Sigmoid colon (tissue), 7 donors: ENCODE measurements around the gene NEURL1B. TPM values are rescaled to one million over a fixed set of nuclear protein-coding genes. Genes with fewer than 3 reads are reported as not detected.
"Not testable (repeated sequence)": the region's sequence is repeated elsewhere in the genome, so short reads cannot be mapped to it uniquely, and the experiment has no call there.

Experiments
- DNase-seq: peaks from one replicate; pipeline ENCODE4 v3.0.0-alpha.2; 2019
- H3K27ac ChIP-seq, 4 donors: fragments of 200-600 bp; sonication (generic); one replicate each; pipeline ENCODE4 v1.5.1; 2016 to 2019; ENCODE audit warnings: mild to moderate bottlenecking in 1 of 4
- H3K27me3 ChIP-seq, 3 donors: fragments of 200-600 bp; sonication (generic); one replicate each; pipeline ENCODE4 v1.5.1; 2019; ENCODE audit warnings: mild to moderate bottlenecking in 1 of 3
- H3K36me3 ChIP-seq, 4 donors: fragments of 200-600 bp; sonication (generic); one replicate each; pipeline ENCODE4 v1.5.1; 2016 to 2019
- H3K4me1 ChIP-seq, 4 donors: fragments of 200-600 bp; sonication (generic); one replicate each; pipeline ENCODE4 v1.5.1; 2017 to 2019
- H3K4me3 ChIP-seq, 4 donors: fragments of 200-600 bp; sonication (generic); one replicate each; pipeline ENCODE4 v1.5.1; 2017 to 2019; ENCODE audit warnings: mild to moderate bottlenecking in 2 of 4, moderate library complexity in 1 of 4
- H3K9me3 ChIP-seq, 4 donors: fragments of 200-600 bp in 3 of 4; sonication (generic) in 3 of 4; one replicate each; pipeline versions ENCODE4 v1.5.1 to v1.6.1; 2013 to 2019
- CTCF ChIP-seq, 4 experiments: fragments of 450-650 bp in 3 of 4; fragments of 200-600 bp in 1 of 4; IDR thresholded peaks; one replicate each; pipeline ENCODE4 v1.5.1; 2016 to 2019; ENCODE audit warnings: antibody characterized with exemption in 4 of 4, mild to moderate bottlenecking in 3 of 4, moderate library complexity in 2 of 4
- EP300 ChIP-seq, 4 donors: sonication (generic); formaldehyde crosslinking; IDR thresholded peaks; one replicate each; pipeline ENCODE4 v1.6.1; 2017; ENCODE audit warnings: antibody characterized with exemption in 4 of 4
- POLR2A ChIP-seq, 2 donors: fragments of 450-650 bp; IDR thresholded peaks; one replicate each; pipeline ENCODE4 v1.6.1; 2016; ENCODE audit warnings: antibody characterized with exemption in 2 of 2, mild to moderate bottlenecking in 2 of 2, moderate library complexity in 2 of 2
- POLR2AphosphoS5 ChIP-seq, 4 donors: sonication (generic); formaldehyde crosslinking; IDR thresholded peaks; one replicate each; pipeline ENCODE4 v1.6.1; 2017; ENCODE audit warnings: antibody characterized with exemption in 4 of 4
- WGBS, 2 donors: extraction: QIAGEN DNeasy Blood & Tissue Kit; methylation state at CpG; one replicate each; pipeline ENCODE4 v1.1.7; 2013; 5-methylcytosine and 5-hydroxymethylcytosine counted together
- intact Hi-C: fragments of 100-400 bp; cut with DNase I; formaldehyde crosslinking; loops from one replicate; pipeline ENCODE4 v1.15.1; 2023
- polyA plus RNA-seq, 3 donors: library from polyadenylated mRNA; stranded (reverse); fragments of 200-250 nt; gene quantifications; one replicate each; pipeline ENCODE4 v1.2.3, GENCODE V29; 2013
- total RNA-seq, 4 donors: library from RNA; depleted of rRNA; stranded (reverse); fragments of >200 nt; gene quantifications; one replicate each; pipeline ENCODE4 v1.1.0, GENCODE V29; 2016
- donor health status: healthy with polysubstance abuse.
- donor health status: Bipolar disorder and iron deficiency.
- donor health status: healthy.

Gene NEURL1B
- total and polyA plus RNA-seq, 7 donors: 12.6 to 53.2 (median 32.9) TPM

- no peak for DNase-seq
- Histone ChIP-seq H3K9me3 (no peaks in the 10 kb centered on the region), H3K4me1 (no peaks in the 10 kb centered on the region), H3K27me3 (peaks cover 0 to 3% (median 0%) of the 10 kb centered on the region in 3 donors), H3K36me3 (no peaks in the 10 kb centered on the region), H3K4me3 (no peak overlapping the region), H3K27ac (no peak overlapping the region)
- 48 to 57% methylated on average over 18 of the region's 18 CpGs for WGBS, 2 donors
- intact Hi-C loops: loop anchor here (10.0 kb wide), 1 partner anchor 577 kb away; no protein-coding TSS in a partner anchor
- TF ChIP-seq POLR2AphosphoS5 (IDR thresholded peaks at IDR 0.05) (no peak), CTCF (IDR thresholded peaks at IDR 0.05) (peak in 1 of 4 experiments; percentile 14), POLR2A (IDR thresholded peaks at IDR 0.05) (no peak), EP300 (IDR thresholded peaks at IDR 0.05) (no peak)
Measured at GRCh38 chr5:172707285-172708182, 66.5 kb downstream of the NEURL1B start.

- Histone ChIP-seq H3K27ac (no peak overlapping the region), H3K9me3 (no peaks in the 10 kb centered on the region), H3K36me3 (no peaks in the 10 kb centered on the region), H3K4me1 (peaks cover 0 to 3% (median 2%) of the 10 kb centered on the region in 4 donors), H3K4me3 (no peak overlapping the region), H3K27me3 (peaks cover 0 to 5% (median 0%) of the 10 kb centered on the region in 3 donors)
- TF ChIP-seq POLR2A (IDR thresholded peaks at IDR 0.05) (no peak), POLR2AphosphoS5 (IDR thresholded peaks at IDR 0.05) (no peak), EP300 (IDR thresholded peaks at IDR 0.05) (no peak), CTCF (IDR thresholded peaks at IDR 0.05) (no peak)
- intact Hi-C loops: loop anchor here (10.0 kb wide), 1 partner anchor 577 kb away; no protein-coding TSS in a partner anchor
- 62 to 81% methylated on average over 8 of the region's 8 CpGs for WGBS, 2 donors
- DNase-seq: no peak
Measured at GRCh38 chr5:172708183-172708505, 67.1 kb downstream of the NEURL1B start.

GRCh38 chr5:172710676-172711075, 69.6 kb downstream of the NEURL1B start:
- Histone ChIP-seq H3K36me3 (no peaks in the 10 kb centered on the region), H3K9me3 (no peaks in the 10 kb centered on the region), H3K4me3 (no peak overlapping the region), H3K27ac (no peak overlapping the region), H3K27me3 (peaks cover 0 to 5% (median 0%) of the 10 kb centered on the region in 3 donors), H3K4me1 (peaks cover 0 to 25% (median 15%) of the 10 kb centered on the region in 4 donors)
- TF ChIP-seq CTCF (IDR thresholded peaks at IDR 0.05) (no peak), POLR2AphosphoS5 (IDR thresholded peaks at IDR 0.05) (no peak), POLR2A (IDR thresholded peaks at IDR 0.05) (no peak), EP300 (IDR thresholded peaks at IDR 0.05) (no peak)
- no peak for DNase-seq
- intact Hi-C loops: loop anchor here (10.0 kb wide), 1 partner anchor 434 kb away; the partner anchor contains the start of gene BNIP1
- WGBS, 2 donors: 43 to 62% methylated on average over 4 of the region's 4 CpGs

GRCh38 chr5:172711321-172711861, 70.3 kb downstream of the NEURL1B start:
- peak; percentile 58 for DNase-seq

GRCh38 chr5:172712610-172713009, 71.5 kb downstream of the NEURL1B start:
- peaks cover 0 to 5% (median 0%) of the 10 kb centered on the region in 3 donors for H3K27me3 ChIP-seq
- no peak overlapping the region for H3K27ac ChIP-seq
- TF ChIP-seq POLR2AphosphoS5 (IDR thresholded peaks at IDR 0.05) (no peak), EP300 (IDR thresholded peaks at IDR 0.05) (no peak), POLR2A (IDR thresholded peaks at IDR 0.05) (no peak), CTCF (IDR thresholded peaks at IDR 0.05) (no peak)
- intact Hi-C loops: loop anchor here (1.0 to 10.0 kb wide), 2 partner anchors 220 to 432 kb away; partner anchors contain the start of gene BNIP1
- H3K9me3 ChIP-seq: no peaks in the 10 kb centered on the region
- no peaks in the 10 kb centered on the region for H3K36me3 ChIP-seq
- DNase-seq: peak; percentile 58
- H3K4me1 ChIP-seq: peaks cover 0 to 37% (median 20%) of the 10 kb centered on the region in 4 donors
- 52 to 63% methylated on average over 8 of the region's 8 CpGs for WGBS, 2 donors
- no peak overlapping the region for H3K4me3 ChIP-seq

More at GRCh38 chr5:172711321-172711861, 70.3 kb downstream of the NEURL1B start:
- not testable (repeated sequence) for H3K27me3 ChIP-seq, H3K9me3 ChIP-seq, H3K4me3 ChIP-seq, H3K36me3 ChIP-seq, H3K27ac ChIP-seq
- WGBS, 2 donors: 55 to 77% methylated on average over 12 of the region's 12 CpGs
- intact Hi-C loops: loop anchor here (10.0 kb wide), 1 partner anchor 433 kb away; the partner anchor contains the start of gene BNIP1
- H3K4me1 ChIP-seq: peaks cover 0 to 25% (median 15%) of the 10 kb centered on the region in 4 donors
